Dermis microvascular lymphatic vessel endothelial cell (primary cell): Measurements from ENCODE around the gene IFITM2. TPM values are rescaled to one million over a fixed set of nuclear protein-coding genes. Genes with fewer than 3 reads are reported as not detected.
"Not testable (repeated sequence)": the region's sequence is repeated elsewhere in the genome, so short reads cannot be mapped to it uniquely, and the experiment has no call there.

Experiments used
- DNase-seq, 2 donors: peaks; one replicate each; pipeline versions ENCODE4 v3.0.0 to v3.0.0-alpha.2; 2010; ENCODE audit warnings: low read depth in 2 of 2
- total RNA-seq: library from RNA; depleted of rRNA; stranded (reverse); fragments of >200 nt; gene quantifications from 2 replicates; pipeline ENCODE4 v1.2.1, GENCODE V29; 2014

IFITM2 gene
- total RNA-seq, 1 donor from 2014 or later: 23.1 TPM

GRCh38 chr11:339963-340362, 32.3 kb downstream of the IFITM2 start:
- no peak for DNase-seq

GRCh38 chr11:340539-341512, 33.2 kb downstream of the IFITM2 start:
- no peak for DNase-seq

DNA sequence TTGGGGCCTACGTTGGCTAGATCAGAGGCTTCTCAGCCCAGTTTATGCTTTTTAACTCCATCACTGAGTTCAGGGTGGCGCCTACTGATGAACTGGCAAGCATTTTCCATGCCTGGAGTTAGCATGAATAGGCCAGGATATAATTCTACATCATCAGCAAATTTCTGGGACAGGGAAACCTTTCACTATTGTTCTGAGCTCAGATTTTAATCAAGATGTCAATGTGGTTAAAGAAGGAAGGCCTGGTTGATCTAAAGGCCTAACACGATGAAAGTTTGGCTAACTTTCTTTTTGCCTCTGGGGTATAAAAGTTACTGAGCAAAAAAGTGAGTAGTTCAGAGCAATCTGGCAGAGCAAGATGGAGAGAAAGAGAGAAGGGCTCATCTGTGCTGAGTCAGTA, 34.7 kb downstream of the IFITM2 start:
- DNase-seq: peak in 1 of 2 donors; percentile 21

GRCh38 chr11:344836-345578, 37.4 kb downstream of the IFITM2 start:
- no peak for DNase-seq

DNA sequence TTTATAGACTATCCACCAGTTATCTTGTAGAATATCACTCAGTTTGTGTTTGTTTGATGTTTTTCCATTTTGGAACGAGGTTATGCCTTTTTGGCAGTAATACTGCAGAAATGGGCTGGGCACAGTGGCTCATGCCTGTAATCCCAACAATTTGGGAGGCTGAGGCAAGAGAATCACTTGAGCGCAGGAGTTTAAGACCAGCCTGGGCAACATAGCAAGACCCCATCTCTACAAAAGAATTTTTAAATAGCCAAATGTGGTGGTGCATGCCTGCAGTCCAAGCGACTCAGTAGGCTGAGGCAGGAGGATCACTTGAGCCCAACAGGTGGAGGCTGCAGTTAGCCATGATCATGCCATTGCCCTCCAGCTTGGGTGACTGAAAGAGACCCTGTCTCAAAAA, 38.9 kb downstream of the IFITM2 start:
- no peak for DNase-seq

GRCh38 chr11:349270-349954, 41.8 kb downstream of the IFITM2 start:
- not testable (repeated sequence) for DNase-seq

DNA sequence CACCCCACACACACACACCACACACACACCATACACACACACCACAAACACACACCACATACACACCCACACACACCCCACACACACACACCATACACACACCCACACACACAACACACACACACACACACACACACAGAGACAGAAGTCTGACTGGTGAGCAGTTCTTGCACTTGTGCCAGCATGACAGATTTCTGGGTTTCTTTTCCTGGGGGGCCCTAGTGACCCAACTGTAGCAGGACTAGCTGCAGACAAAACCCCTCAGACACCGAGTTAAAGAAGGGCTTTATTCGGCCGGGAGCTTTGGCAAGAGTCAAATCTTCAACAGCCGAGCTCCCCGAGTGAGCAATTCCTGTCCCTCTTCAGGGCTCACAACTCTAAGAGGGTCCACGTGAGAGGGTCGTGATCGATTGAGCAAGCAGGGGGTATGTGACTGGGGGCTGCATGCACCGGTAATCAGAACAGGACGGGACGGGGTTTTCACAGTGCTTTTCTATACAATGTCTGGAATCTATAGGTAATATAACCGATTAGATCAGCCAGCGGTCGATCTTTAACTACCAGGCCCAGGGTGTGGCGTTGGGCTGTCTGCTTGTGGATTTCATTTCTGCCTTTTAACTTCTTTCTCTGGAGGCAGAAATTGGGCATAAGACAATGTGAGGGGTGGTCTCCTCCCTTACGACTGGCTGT, 42.6 kb downstream of the IFITM2 start:
- DNase-seq: not testable (repeated sequence)

- no peak for DNase-seq
These were observed 43.2 kb downstream of the IFITM2 start for GRCh38 chr11:350723-351255.

DNA sequence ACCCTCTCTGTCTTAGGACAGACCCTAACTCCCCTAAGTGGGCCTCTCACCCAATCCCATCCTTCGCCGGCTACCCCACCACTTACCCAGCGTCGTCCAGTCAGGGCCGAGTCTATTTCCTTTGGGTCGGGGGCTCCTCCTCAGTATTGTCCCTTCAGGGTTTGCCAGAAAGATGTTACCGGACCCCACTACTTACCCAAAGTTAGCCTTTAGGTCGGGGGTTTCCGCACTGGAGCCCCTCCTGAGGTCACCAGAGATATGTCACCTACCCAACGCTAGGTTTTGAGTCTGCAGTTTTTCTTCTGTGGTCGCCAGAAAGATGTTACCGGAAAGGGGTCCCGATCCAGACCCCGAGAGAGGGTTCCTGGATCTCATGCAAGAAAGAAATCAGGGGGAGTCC, 43.8 kb downstream of the IFITM2 start:
- no peak for DNase-seq

DNA sequence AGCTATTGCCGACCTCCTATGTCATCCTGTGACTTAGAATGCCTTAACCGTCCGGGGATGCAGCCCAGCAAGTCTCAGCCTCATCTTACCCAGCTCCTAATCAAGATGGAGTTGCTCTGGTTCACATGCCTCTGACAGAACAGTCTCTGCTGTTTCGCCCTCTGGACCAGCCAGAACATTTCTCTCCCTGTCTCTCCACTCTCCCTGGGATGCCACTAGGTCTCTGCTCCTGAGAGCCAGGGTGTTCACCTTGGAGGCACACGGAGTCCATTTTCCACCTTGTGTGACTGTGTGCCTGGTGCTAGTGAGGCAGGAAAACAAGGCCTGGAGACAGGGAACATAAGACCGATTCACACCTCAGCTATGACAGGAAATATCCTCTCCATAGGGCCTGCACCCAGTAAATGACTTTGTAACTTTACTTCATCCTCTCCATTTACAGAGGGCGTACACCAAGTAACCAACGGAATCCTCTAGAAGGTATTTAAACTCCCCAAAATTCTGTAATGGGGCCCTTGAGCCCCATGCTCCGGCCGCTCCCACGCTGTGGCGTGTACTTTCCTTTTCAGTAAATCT, 44.9 kb downstream of the IFITM2 start:
- no peak for DNase-seq

- peak; percentile 47 to 64 for DNase-seq
These were observed 45.7 kb downstream of the IFITM2 start for GRCh38 chr11:353179-353873.

GRCh38 chr11:355581-356458, 48.2 kb downstream of the IFITM2 start:
- peak; percentile 90 to 96 for DNase-seq

- DNase-seq: no peak
These were observed 49.0 kb downstream of the IFITM2 start for GRCh38 chr11:356610-357009.

GRCh38 chr11:357582-357981, 50.0 kb downstream of the IFITM2 start:
- no peak for DNase-seq

GRCh38 chr11:358129-358800, 50.6 kb downstream of the IFITM2 start:
- no peak for DNase-seq
